ENCODE results near the gene RGS12.

RGS12 gene

GRCh38 chr4:3269991-3270611 is 22.7 kb upstream of the RGS12 start:
- no peak for DNase-seq (ENCODE audit: extremely low read depth in 1 of 2, low read depth in 1 of 2)

- DNase-seq (ENCODE audit: extremely low read depth in 1 of 2, low read depth in 1 of 2) = no peak
Observed at GRCh38 chr4:3271131-3271530, 21.7 kb upstream of the RGS12 start.

GRCh38 chr4:3276986-3277385 is 15.8 kb upstream of the RGS12 start:
- DNase-seq (ENCODE audit: extremely low read depth in 1 of 2, low read depth in 1 of 2) = no peak

DNA sequence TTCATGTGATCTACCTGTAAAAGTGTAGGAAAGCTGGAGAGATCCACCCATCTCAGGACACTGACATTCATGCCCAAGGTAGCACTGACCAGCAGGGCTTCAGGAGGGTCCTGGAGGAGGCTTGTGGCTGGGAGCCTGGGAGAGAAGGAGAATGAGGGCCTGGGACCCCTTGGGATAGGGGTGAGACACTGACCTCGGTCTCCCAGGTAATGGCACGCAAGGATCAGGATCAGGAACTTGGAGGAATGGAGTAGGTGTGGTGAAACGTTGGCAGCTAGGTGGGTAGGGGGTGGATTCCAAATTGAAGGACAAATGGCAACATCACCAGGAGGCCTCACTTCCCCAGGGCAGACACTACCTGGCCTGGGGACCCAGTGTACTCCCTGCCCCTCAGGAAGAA is 12.4 kb upstream of the RGS12 start:
- no peak for DNase-seq (ENCODE audit: extremely low read depth in 1 of 2, low read depth in 1 of 2)

DNA sequence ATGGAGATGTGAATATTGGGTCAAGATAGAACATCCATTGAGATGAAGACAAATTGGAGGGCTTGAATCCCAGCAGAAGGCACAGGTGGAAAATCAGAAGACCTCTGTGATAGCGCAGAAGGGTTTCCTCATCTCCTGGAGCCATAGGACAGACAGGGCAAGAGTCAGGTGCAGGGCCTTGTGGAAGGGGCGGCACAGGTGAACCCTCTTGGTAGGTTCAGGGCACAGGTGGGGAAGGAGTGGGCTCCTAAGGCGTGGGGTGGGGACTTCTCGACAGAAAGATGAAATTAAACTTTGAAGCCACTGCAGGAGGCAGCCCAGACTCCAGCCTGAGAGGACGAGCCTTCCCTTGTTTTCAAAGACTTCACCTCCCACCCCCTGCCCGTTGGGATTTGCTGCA is 9.3 kb upstream of the RGS12 start:
- no peak for DNase-seq (ENCODE audit: extremely low read depth in 1 of 2, low read depth in 1 of 2)

- DNase-seq (ENCODE audit: extremely low read depth in 1 of 2, low read depth in 1 of 2) = no peak
Observed at GRCh38 chr4:3283916-3284315, 8.9 kb upstream of the RGS12 start.

DNA sequence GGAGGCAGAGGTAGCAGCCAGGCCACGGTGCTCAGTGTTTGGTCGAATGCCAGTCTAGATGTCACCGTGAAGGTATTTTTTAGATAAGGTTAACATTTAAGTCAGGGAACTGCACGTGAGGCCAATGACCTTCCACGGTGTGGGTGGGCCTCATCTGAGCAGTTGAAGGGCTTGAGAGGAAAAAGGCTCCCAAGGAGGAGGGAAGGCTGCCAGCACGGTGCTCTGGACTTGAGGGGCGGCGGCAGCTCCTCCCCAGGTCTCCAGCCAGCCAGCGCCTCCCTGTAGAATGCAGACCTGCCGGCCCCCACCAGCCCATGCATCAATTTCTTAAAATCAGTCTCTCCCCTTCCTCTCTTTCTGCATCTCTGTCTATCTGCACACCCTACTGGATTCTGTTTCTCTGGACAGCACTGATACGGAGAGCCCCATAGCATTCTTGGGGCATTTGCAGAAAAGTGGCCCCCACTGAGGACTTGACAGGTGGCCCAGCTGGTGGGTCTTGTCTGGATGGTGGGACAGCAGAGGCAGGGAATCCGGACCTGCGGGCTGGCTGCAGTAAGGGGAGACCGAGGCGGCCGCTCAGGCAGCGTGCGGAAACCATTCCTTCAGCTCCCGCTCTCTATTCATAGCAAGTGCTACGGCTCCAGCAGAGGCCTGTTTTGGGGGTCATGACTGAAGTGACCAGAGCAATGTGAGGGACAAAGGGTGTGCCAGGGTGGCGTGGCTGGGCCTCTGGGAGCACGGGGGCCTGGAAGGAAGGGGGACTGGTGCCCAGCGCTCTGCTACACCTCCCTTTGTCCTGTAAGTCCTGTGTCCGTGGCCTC is 7.9 kb upstream of the RGS12 start:
- no peak for DNase-seq (ENCODE audit: extremely low read depth in 1 of 2, low read depth in 1 of 2)

GRCh38 chr4:3285558-3286334 is 7.1 kb upstream of the RGS12 start:
- DNase-seq (ENCODE audit: extremely low read depth in 1 of 2, low read depth in 1 of 2) = no peak

- no peak for DNase-seq (ENCODE audit: extremely low read depth in 1 of 2, low read depth in 1 of 2)
Observed at GRCh38 chr4:3286335-3287175, 6.3 kb upstream of the RGS12 start.

GRCh38 chr4:3287271-3287971 is 5.4 kb upstream of the RGS12 start:
- no peak for DNase-seq (ENCODE audit: extremely low read depth in 1 of 2, low read depth in 1 of 2)

DNA sequence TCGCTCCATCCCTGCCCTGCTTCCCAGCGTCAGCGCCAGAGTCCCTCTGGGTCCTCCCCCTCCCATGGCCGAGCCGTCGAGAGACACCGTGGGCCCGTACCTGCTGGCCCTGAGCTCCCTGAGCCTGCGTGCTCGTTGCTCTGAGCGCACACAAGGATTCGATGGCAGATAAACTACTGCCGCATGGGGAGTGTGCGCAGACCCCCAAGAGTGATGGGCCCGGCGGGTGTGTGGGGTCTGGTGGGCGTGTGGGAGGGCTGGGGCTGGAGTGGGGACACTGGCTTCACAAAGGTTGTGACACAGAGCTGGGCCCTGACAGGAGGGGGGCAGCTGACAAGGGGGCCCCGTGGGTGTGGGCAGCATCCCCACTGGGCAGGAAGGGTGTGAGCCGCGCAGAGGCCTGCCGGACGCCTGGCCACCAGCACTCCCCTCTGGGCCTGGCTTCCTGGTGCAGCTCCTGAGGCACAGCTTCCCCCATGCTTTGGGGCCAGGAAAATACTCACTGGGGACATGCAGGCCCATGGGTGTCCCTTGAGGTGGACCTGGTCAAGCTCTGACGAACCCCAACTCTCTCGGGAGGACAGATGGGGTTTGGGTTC is 4.8 kb upstream of the RGS12 start:
- no peak for DNase-seq (ENCODE audit: extremely low read depth in 1 of 2, low read depth in 1 of 2)

- no peak for DNase-seq (ENCODE audit: extremely low read depth in 1 of 2, low read depth in 1 of 2)
Observed at GRCh38 chr4:3288571-3289094, 4.2 kb upstream of the RGS12 start.

GRCh38 chr4:3290476-3290875 is 2.3 kb upstream of the RGS12 start:
- no peak for DNase-seq (ENCODE audit: extremely low read depth in 1 of 2, low read depth in 1 of 2)

DNA sequence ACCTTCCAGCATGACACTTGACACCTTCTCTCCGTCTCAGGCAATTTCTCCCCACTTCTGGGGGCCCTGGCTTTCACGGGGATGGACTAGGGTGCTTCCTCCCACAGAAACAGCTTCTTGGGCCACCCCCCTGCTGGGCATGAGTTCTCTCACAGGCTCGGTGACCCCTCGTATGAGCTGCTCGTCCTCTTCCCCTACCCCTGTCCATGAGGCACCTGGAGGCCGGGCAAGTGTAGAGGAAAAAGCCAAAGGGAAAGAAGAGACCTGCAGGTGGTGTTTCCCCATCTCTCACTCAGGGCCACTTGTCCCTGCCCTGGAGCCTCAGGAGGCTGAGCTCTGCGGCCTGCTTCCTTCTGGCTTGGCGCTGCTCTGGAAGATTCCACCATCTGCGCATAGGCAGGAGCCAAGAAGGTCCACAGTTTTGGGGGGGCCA is 1.9 kb upstream of the RGS12 start:
- DNase-seq (ENCODE audit: extremely low read depth in 1 of 2, low read depth in 1 of 2) = no peak

- DNase-seq (ENCODE audit: extremely low read depth in 1 of 2, low read depth in 1 of 2) = no peak
Observed at GRCh38 chr4:3291411-3291968, 1.3 kb upstream of the RGS12 start.

- no peak for DNase-seq (ENCODE audit: extremely low read depth in 1 of 2, low read depth in 1 of 2)
Observed at GRCh38 chr4:3291969-3292570, 751 bp upstream of the RGS12 start.

DNA sequence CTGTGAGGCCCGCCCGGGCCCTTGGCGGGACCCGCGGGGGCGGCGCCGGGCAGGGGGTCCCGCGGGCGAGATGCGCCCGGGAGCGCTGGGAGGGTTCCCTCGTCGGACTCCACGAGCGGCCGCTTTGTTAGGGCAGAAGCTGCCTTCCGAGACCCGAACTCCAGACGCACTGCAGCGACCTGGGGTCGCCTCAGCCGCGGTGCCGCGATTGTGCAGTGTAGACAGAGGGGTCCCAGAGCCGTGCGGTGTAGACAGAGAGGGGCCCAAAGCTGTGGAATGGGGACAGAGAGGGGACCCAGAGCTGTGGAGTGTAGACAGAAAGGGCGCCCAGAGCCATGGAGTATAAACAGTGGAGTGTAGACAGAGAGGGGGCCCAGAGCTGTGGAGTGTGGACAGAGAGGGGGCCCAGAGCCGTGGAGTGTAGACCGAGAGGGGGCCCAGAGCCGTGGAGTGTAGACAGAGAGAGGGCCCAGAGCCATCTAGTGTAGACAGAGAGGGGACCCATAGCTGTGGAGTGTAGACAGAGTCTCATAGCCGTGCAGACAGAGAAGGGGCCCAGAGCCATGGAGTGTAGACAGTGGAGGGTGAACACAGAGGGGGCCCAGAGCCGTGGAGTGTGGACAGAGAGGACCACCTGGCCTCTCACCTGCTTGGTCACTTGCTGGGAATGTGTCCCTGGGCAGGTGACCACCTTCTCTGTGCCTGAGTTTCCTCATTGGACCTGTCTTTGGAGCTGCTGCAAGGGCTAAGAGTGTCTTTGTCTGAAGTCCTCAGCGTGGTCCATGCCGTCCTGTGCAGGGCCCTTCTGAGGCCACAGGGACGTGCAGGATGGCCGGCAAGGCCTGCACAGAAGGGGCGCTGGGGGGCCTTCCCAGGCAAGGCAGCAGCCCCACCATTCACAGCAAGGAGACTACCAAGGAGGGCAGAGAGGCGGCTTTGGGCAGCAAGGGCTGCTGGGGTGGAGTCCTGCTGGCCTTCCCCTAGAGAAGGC is 875 bp downstream of the RGS12 start:
- no peak for DNase-seq (ENCODE audit: extremely low read depth in 1 of 2, low read depth in 1 of 2)

All from activated CD8-positive, alpha-beta memory T cell treated with anti-CD3 and anti-CD28 coated beads for 1 hour (primary cell).